NCI-H524 (cell line): Measurements from ENCODE around the gene RNF17.
"Not testable (repeated sequence)": the region's sequence is repeated elsewhere in the genome, so short reads cannot be mapped to it uniquely, and the experiment has no call there.

Source experiments
- DNase-seq, 2 experiments: peaks; one replicate each; lab custom pipeline; 2025; lab: John Stamatoyannopoulos, UW

RNF17 gene

GRCh38 chr13:24745516-24745860 is 18.5 kb upstream of the RNF17 start:
- DNase-seq: no peak

DNA sequence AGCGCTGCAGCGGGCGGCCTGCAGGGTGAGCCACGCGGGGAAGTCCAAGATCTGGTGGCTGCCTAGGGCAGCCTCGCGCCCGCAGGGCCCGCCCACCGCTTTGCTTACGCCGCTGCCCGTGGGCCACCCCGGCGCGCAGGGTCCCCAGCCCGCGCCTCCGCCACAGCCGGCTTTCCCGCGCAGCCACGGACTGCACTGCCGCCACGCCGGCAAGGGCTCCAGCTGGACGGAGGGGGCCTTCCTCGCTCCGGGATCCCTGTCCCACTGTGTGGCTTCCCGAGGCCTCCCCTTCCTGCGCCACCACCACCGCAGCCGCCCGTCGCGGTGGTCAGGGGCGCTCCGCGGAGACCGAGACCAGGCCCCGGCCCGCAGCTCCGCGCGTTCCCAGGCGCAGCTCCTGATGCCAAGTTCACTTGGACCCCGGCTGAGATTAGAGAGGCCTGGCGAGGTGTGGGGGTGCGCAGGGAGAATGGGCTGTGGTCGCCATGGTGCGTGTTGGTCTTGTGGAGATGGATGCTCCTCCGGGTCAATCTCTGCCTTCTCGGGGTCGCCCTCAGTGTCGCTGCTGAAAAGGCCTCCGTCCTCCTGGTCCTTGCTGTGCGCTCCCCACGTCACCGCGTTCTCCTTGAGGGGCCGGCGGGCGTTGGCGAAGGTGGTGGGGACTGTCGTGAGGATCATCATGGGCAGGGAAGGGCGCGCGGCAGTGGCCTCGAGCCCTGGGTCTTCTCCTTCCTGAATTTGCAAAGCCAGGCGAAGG is 17.9 kb upstream of the RNF17 start:
- no peak for DNase-seq

- DNase-seq: peak in 1 of 2 experiments; percentile 69
These were observed 17.2 kb upstream of the RNF17 start for GRCh38 chr13:24746618-24747247.

DNA sequence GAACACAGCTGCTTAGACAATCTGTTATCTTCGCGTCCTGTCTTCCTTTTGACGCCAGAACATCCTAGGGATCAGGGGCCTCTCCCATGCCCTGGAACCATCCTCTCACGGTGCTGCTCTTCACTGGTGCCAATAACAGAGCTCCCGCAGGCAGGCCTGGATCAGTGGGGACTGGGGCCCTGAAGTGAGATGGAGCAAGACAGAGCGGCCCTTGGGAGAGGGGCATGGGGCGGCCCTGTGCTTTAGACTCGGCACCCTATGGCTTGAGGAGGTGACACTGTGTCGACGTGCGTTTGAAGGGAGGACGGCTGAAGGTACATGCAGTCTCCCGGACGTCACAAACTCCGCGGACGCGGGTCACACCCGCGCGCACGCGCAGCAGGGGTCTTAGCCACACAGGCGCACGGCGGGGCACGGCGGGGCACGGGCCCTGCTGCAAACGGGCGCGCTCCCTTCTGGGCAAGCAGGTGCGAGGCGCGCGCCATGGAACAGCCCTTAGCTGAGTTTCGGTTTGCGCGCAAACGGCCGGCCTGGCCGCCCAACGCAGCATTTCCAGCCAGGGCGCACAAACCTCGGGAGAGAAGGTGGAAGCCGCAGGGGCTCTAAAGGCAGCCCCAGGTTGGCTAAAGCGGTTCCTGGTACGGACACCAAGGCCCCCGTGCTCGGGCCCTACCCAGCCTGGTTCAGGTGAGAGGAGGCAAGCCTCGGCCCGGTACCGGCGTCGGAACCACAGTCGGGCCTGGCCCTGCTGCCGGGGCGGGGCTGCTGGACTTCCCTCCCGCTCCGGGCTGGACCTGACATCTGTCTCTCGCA is 16.5 kb upstream of the RNF17 start:
- DNase-seq: peak; percentile 75 to 84

- peak in 1 of 2 experiments; percentile 49 for DNase-seq
These were observed 15.9 kb upstream of the RNF17 start for GRCh38 chr13:24748061-24748400.

DNA sequence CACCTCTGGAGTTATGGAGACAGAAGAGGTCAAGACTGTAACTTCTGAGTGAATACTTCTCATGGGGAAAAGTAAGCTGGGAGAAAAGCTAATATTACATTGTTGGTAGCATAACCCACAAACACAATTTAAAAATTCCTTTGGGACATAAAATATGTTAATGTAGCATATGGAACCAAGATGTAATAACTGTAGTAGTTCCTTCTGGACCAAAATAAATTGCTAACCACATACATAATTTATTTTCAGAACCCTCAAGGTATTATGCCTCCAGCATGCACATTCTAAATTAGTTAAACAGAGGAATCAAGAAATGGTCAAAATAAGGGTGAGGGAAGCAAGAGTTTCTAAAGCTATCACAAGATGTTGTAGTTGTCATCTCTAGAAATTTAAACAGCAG is 4.8 kb upstream of the RNF17 start:
- no peak for DNase-seq

GRCh38 chr13:24764276-24764630 is 284 bp downstream of the RNF17 start:
- DNase-seq: no peak

- no peak for DNase-seq
These were observed 13.2 kb downstream of the RNF17 start for GRCh38 chr13:24777171-24777570.

DNA sequence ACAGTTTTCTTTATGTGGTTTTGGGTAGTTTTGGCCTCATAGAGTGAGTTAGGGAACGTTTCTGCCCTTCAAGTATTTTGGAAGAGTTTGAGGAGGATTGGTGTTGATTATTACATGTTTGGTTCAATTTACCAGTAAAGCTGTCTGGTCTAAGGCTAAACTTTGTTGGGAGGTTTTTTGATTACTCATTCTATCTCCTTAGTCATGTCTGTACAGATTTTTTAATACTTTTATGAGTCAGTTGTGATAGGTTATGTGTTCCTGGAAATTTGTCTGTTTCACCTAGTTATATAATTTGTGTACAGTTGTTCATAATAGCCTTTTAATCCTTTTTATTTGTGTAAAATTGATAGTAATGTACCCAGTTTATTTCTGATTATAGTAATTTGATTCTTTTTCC is 20.4 kb downstream of the RNF17 start:
- no peak for DNase-seq

- no peak for DNase-seq
These were observed 24.6 kb downstream of the RNF17 start for GRCh38 chr13:24788538-24788937.

DNA sequence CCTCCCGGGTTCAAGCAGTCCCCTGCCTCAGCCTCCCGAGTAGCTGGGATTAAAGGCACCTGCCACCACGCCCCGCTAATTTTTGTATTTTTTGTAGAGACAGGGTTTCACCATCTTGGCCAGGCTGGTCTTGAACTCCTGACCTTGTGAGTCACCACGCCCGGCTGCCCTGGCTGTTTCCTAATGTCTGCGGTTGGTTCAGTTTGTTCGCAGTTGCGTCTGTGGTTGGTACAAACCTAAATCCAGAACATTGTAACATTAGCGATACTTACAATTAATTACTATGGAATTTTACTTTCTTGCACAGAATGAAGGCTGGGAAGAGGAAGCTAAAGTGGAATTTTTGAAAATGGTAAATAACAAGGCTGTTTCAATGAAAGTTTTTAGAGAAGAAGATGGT is 38.1 kb downstream of the RNF17 start:
- DNase-seq: no peak

DNA sequence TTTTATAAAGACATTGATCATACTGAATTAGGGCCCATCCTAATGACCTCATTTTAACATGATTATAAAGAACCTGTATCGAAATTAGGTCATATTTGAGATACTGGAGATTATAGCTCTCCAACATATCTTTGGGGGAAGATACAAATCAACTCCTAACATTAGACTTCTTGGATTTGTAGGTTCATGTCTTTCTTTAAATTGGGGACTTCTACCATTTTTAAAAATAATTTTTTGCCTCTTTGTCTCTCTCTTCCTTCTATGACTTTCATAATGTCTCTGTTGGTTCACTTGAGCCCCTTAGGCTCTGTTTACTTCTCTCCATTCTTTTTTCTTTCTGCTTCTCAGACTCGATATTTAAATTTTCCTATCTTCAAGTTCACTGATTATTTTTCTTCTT is 57.2 kb downstream of the RNF17 start:
- DNase-seq: no peak

DNA sequence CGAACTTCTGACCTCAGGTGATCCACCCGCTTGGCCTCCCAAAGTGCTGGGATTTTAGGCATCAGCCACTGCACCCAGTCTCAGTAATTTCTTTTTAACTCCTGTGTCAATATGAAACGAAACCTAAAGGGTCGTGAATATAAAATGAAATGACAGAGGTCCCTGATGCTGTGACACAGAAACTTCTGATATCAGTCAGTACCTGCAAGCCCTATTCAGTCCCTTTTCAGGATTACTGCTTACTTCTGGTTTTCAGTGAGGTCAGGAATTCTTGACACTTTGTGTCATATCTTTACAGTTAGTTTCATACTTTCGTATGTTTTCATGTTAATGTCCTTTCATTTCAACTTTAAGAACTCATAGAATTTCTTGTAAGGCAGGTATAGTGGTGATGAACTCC is 58.7 kb downstream of the RNF17 start:
- DNase-seq: no peak

GRCh38 chr13:24823122-24823710 is 59.2 kb downstream of the RNF17 start:
- DNase-seq: not testable (repeated sequence)

GRCh38 chr13:24827799-24828198 is 63.8 kb downstream of the RNF17 start:
- DNase-seq: no peak

DNA sequence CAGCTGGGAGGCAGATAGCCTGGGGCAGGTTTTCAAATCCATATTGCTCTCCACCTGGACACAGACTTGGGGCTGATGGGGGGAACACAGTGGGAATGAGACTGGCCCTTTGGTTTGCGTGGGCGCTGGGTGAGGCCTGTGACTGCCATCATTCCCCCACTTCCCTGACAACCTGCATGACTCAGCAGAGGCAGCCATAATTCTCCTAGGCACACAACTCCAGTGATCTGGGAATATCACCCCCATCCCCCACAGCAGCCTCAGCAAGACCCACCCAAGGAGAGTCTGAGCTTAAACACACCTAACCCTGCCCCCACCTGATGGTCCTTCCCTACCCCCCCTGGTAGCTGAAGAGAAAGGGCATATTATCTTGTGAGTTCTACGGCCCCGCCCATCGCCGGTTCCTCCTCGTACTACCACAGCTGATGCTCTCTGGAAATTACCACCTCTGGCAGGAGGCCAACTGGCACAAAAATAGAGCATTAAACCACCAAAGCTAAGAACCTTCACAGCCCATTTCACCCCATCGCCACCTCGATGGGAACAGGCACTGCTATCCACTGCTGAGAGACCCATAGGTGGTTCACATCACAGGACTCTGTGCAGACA is 71.0 kb downstream of the RNF17 start:
- DNase-seq: no peak

- DNase-seq: not testable (repeated sequence)
These were observed 73.6 kb downstream of the RNF17 start for GRCh38 chr13:24837528-24837927.

DNA sequence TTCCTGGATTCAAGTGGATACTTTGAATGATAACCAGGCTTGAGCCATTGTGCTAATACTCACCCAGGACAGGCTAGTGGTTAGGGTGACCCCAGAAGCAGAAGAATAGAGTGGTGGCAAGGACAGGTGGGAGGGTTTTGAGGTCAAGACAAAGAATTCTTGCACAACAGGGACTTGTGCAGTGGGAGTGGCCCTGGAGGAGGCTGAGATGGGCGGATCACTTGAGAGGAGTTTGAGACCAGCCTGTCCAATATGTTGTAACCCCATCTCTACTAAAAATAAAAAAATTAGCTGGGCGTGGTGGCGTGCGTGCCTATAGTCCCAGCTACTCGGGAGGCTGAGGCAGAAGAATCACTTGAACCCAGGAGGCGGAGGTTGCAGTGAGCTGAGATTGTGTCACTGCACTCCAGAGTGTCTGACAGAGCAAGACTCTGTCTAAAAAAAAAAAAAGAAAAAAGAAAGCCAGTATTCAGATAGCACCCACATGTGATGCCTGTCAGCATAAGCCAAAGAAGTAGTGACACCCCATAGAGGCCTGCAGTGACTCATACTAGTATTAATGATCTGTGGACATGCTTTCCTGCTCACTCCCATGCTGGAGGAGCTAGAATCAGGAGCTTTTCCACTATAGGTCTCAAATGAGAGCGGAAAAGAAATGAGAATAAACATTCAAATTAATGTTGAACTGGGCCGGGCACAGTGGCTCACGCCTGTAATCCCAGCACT is 78.7 kb downstream of the RNF17 start:
- no peak for DNase-seq

DNA sequence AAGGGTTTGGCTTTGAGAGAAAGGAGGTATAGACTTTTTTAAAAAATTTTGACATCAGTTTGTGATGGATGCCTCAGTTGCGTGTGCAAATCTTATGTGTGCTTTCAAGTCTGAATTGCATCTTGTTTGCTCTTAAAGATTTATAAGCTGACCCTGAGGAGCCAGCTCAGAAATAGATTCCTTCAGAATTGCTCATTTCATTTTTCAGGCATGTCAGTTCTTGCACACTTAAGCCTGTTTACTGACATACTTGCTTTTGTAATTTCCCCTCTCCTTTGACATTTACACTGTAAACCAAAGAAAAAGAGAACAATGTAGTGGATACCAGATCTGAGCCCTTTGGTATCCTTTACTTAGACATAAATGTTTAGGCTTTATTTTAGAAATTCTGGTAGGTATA is 87.6 kb downstream of the RNF17 start:
- no peak for DNase-seq

- no peak for DNase-seq
These were observed 90.3 kb downstream of the RNF17 start for GRCh38 chr13:24854311-24854710.

GRCh38 chr13:24858953-24859352 is 95.0 kb downstream of the RNF17 start:
- DNase-seq: no peak

DNA sequence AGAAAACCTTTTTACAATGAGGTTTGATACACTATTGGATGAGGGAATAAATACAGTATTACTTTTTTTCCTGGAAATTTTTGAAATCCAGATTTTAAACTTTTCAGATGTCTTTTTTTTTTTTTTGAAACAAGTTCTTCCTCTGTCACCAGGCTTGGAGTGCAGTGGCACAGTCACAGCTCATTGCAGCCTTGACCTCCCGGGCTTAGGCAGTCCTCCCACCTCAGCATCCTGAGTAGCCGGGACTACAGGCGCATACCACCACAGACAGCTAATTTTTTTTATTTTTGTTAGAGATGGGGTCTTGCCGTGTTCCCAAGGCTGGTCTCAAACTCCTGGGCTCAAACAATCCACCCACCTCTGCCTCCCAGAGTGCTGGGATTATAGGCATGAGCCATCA is 96.8 kb downstream of the RNF17 start:
- no peak for DNase-seq
